ENCODE results near the gene SDK1.

Gene SDK1

DNA sequence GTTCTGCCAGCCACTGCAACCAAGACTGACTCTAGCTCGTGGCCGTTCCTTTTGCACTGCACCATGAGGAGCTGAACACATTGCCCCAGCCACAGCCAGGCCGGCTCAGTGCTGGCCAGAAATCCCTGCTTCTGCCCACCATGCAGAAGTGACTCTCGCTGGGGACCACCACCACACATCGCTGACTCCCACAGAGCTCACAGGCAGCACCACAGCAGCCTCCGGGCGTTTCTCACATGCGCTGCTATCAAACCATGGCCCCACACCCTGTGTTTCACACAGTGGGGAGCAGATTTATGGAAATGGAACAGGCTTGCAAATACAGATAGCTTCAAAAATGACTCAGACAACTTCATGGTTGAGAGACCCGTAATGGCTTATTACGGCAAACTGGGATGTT is 15.4 kb upstream of the SDK1 start:
- DNase-seq, result no peak

GRCh38 chr7:3289996-3290395 is 11.1 kb upstream of the SDK1 start:
- DNase-seq, result no peak

DNA sequence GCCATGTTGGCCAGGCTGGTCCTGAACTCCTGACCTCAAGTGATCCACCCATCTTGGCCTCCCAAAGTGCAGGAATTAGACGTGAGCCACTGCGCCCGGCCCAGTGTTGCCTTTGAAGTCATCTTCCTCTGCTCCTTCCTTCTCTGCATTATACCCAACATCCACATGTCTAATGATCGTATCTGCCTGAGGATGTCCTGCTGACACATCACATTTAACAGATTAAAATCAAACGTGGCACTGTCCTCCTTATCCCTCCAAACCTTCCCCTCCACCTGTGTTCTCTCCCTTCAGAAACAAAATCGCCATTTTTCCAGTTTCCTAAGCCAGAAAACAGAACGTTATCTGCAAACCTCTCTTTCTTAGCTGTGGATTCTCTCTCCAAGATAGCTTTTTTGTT is 8.4 kb upstream of the SDK1 start:
- DNase-seq, result no peak

GRCh38 chr7:3294432-3295100 is 6.5 kb upstream of the SDK1 start:
- no peak for DNase-seq

- DNase-seq, result no peak
Observed at GRCh38 chr7:3297105-3297819, 3.8 kb upstream of the SDK1 start.

DNA sequence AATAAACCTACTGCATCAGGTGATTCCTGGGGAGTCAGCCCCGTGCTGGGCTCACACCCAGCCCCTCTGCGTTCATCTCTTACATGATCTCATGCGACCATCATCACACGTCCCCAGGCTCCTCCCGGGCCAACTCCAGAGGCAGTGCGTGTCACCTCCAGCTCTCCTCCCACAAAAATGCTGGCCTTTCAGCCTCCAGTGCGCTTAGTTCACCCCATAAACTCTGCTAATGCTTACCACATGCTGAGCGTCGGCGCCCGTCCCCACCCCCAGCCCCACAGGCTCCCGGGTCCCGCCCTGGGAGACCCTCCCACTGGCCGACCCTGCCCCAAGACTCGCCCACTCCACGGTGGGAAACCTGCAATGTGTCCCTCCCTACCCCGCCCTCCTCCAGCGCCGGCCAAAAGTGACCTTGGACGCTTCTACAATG is 816 bp upstream of the SDK1 start:
- DNase-seq, result no peak

GRCh38 chr7:3301449-3301731 is 338 bp downstream of the SDK1 start:
- no peak for DNase-seq

DNA sequence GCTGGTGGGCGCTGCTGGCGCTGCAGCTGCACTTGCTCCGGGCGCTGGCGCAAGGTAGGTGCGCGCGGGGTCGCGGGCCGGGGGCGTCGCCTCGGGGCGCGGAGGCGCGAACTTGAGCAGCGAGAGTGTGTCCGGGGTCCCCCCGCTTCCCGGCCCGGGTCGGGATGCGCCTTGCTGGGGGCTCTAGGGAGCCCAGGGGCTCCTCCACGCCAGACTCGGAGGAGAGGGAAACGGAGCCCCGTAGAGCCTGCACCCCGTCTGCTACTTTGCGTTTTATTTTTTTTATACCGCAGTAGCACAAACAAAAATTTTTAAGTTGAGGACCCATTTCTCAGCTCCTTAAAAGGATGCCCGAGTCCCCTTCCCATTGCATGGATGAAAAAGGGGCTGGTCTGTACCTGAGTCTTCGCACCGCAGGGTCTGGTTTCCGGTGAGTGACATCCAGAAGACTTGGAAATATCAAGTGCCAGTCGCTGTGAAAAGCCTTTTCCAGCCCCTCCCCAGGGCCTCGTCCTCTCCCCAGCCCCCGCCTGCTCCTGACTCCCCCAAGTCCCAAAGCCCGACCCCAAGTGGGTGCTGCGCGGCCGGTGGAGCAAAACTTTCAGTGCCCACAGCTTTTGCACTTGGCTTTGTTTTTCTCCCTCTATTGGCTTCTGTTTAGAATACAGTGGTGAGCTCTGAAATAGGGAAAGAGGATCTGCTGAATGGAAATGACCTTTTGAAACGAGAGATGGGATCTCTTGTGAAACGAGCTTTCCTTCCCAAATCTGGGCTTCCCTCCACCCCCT is 973 bp downstream of the SDK1 start:
- no peak for DNase-seq

DNA sequence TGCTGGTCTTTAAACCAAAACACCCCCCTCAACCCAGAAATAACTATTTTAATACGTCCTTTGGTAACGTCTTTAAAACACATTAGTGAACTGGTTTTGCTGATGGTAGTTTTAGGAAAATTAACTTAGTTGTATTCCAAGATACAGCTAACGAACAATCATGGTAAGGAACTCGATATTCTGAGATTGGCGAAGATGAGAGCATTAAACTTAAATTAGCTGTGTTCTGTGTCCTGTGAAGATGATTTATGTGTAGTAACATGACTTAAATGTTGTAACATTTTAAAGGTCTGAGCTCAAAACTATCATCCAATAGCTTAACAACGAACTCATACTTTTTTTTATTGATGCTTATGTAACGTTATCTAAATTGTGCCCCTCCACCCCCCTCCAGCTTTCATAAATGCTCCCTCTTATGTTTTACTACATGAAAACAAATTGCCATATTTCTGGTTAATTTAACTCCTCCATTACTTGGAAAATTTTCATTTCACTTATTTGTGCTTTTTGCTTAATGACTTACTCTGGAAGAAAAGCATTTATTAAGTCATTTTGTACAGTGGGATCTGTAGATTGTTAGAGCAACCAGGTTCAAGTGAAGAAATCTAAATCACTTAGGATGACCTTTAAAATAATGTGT is 1.7 kb downstream of the SDK1 start:
- DNase-seq, result no peak

GRCh38 chr7:3304131-3304530 is 3.1 kb downstream of the SDK1 start:
- DNase-seq, result no peak

GRCh38 chr7:3307435-3307834 is 6.4 kb downstream of the SDK1 start:
- no peak for DNase-seq

- DNase-seq, result no peak
Observed at GRCh38 chr7:3309140-3309539, 8.1 kb downstream of the SDK1 start.

- DNase-seq, result no peak
Observed at GRCh38 chr7:3309956-3310355, 8.9 kb downstream of the SDK1 start.

DNA sequence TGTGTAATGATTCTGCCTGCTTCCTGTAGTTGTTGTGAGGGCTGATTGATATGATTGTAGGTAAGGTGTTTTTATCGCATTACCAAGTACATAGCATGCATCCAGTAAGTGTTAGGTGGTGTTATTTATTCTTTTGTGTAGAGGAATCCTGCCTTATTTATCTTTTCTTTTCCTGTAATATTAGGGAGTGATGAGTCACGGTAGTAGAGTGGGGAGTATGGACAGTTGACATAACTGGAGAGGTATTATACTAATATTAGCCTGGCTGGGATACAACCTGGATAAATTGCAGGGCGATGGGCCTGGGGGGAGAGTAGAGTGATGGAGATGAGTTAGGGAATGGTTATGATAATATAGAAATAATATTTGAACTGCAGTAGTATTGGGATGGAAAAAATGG is 9.8 kb downstream of the SDK1 start:
- no peak for DNase-seq

DNA sequence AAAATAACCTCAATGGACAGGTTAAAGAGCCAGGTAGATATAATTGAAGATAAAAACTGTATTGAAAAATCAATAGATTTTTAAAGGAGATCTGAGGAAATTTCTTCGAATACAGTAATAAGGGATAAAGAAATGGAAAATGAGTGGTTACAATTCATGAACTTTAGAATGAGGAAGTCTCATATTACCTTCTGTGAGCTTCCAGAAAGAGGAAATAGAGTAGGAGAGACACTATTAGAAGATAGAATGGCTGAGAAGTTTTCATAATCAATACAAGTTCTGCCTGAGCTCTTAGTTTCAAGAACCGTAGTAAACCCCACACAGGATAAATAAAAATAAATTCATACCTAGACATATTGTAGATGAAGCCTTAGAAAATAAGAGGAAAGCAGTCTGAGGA is 11.5 kb downstream of the SDK1 start:
- DNase-seq, result no peak

DNA sequence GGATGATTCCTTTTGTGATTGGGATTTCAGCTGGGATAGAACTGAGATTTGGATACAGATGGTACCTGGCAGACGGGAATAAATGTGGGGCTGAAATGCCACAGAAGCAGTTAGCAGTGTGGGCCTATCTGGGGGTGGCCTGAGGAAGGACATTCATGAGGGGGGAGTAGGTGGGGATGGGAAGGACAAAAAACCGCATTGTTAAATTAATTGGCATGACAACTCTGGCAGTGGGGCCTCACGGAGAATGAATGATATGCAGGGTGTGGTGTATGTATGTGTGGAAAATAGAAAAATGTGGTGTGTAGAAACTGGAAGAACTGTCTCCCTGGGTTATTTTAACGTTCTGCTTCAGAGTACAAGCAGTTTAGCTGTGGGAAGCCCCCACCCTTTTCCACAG is 17.8 kb downstream of the SDK1 start:
- DNase-seq, result no peak

GRCh38 chr7:3321206-3321605 is 20.2 kb downstream of the SDK1 start:
- DNase-seq, result no peak

DNA sequence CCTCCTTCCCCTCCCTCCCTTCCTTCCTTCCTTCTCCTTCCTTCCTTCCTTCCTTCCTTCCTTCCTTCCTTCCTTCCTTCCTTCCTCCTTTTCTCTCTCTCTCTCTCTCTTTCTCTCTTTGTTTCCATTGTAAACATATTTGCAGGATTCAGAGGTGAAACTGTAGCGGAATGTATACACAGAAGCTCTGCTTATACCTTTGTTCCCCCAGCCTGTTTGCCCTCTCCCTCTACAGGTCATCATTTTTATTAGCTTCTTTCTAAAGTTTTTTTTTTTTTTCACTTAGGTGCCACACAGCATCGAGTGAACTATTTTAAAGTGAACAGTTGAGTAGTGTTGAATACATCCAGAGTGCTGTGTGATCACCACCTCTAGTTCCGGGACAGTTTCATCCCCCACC is 20.7 kb downstream of the SDK1 start:
- DNase-seq, result no peak

DNA sequence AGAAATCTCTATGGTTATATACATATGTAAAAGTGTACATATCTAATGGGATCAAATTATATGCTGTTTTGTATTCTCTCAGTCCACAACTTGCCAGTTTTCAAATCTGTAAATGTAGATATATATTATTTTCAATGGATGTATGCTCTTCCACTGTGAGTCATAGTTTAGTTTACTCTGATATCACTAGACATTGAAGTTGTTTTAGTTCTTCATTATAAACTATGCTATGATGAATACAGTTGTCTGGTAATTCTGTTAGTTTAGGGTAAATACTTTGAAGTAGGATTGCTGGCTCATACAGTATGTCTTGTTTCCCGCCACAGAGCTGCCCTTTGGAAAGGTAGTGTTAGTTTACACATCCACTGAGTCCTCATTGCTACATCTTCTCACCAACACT is 25.2 kb downstream of the SDK1 start:
- DNase-seq, result no peak

GRCh38 chr7:3327099-3327498 is 26.0 kb downstream of the SDK1 start:
- no peak for DNase-seq

GRCh38 chr7:3327655-3328054 is 26.6 kb downstream of the SDK1 start:
- DNase-seq, result no peak

- no peak for DNase-seq
Observed at GRCh38 chr7:3332308-3332707, 31.3 kb downstream of the SDK1 start.

DNA sequence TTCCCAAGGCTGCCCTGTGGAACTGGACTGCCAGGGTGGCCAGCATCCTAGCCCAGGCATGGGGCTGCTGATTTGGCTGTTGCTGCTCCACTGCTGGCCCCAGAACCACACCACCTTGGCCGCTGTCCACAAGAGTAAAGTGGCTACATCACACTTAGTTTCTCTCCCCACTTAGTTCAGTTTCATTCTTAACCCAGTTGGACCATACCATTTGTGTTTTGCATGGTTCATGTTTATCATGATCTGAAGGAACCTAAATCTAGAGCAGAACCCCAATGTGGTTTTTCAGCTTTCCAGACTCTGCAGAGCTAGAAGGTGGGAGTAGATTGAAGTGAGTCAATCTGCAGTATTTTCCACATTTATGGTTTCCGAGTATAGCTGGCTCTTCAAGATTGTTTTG is 32.8 kb downstream of the SDK1 start:
- DNase-seq, result no peak
